Motor neuron (in vitro differentiated cells): Measurements from ENCODE around the gene CCSAP. TPM values are rescaled to one million over a fixed set of nuclear protein-coding genes. Genes with fewer than 3 reads are reported as not detected.

Source experiments
- ATAC-seq, 8 experiments: fragments of 200-7000 bp; cut with Tn5 transposase; replicated peaks in 6 of 8; 2 replicates each; pipeline ENCODE4 v1.8.0; 2021; ENCODE audit warnings: mild to moderate bottlenecking in 8 of 8, moderate library complexity in 8 of 8
- H3K27ac ChIP-seq, 2 donors: fragments of 250-450 bp; sonication (Bioruptor Pico); 2 replicates each; pipeline ENCODE4 v1.9.0; 2021; ENCODE audit warnings: antibody characterized with exemption in 2 of 2, mild to moderate bottlenecking in 2 of 2, moderate library complexity in 1 of 2
- H3K4me1 ChIP-seq, 2 donors: fragments of 250-450 bp; sonication (Bioruptor Pico); replicated peaks in 1 of 2; 2 replicates each; pipeline ENCODE4 v1.6.1; 2021; ENCODE audit warnings: antibody characterized with exemption in 2 of 2, mild to moderate bottlenecking in 2 of 2, moderate library complexity in 1 of 2
- H3K4me3 ChIP-seq, 5 donors: fragments of 250-450 bp; sonication (Bioruptor Pico); 2 replicates each; pipeline ENCODE4 v1.9.0; 2021; ENCODE audit warnings: antibody characterized with exemption in 5 of 5, mild to moderate bottlenecking in 5 of 5, moderate library complexity in 4 of 5
- WGBS, 10 experiments: fragments of 450-650 bp; shearing (Covaris generic); methylation state at CpG; one replicate each; pipeline ENCODE4 v1.0.0; 2022; 5-methylcytosine and 5-hydroxymethylcytosine counted together
- in situ Hi-C, 9 experiments: fragments of 400-800 bp; cut with MboI; loops; one replicate each; pipeline ENCODE4 v1.15.0; 2021; ENCODE audit warnings: low sequenced_read_pairs in 9 of 9, low pct_unique_long_range_greater_than_20kb in 2 of 9; ENCODE audit not compliant: unreplicated experiment in 9 of 9
- total RNA-seq, 8 experiments: library from RNA; unstranded; fragments of 300-600 nt; gene quantifications; 2 replicates each; pipeline versions ENCODE4 v1.2.3 to v1.2.4, GENCODE V29; 2022

The CCSAP gene
- total RNA-seq, 8 experiments from 2014 or later: 1.5 to 29.5 (median 18.1) TPM

DNA sequence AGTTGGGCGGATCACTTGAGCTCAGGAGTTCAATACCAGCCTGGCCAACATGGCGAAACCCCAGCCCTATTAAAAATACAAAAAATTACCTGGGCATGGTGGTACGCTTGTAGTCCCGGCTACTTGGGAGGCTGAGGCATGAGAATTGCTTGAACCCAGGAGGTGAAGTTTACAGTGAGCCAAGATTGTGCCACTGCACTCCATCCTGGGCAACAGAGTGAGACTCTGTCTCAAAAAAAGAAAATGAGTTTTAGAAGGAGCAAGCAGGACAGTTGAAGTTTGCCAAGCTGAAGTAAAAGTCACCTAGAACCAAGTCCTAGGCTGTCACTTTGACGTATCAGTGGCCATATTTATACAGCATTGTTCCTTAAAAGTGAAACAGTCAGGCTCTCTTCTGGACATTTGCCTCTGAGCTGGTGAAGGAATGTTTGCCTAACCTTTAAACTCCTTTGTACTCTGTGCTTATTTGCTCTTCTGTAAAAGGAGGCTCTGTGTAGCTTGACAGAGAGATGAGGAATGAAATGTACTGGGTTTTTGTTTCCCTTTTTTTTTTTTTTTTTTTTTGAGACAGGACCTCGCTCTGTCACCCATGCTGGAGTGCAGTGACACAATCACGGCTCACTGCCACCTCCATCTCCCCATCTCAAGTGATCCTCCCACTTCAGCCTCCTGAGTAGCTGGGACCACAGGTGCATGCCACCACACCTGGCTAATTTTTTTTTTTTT is 69.2 kb downstream of the CCSAP start:
- H3K27ac ChIP-seq: no peak overlapping the region
- WGBS, 10 experiments: 63 to 100% (median 100%) methylated on average over 1 to 7 of the region's 7 CpGs; no CpG with 5 or more reads in 1 of the 10 experiments
- peaks cover 17 to 20% of the 10 kb centered on the region in 2 donors for H3K4me1 ChIP-seq
- in situ Hi-C loops: loop anchor here in 8 of 9 experiments (25.0 kb wide), 4 partner anchors 189 to 1039 kb away; partner anchors contain the start of gene NUP133 (in 3 of the 8)
- no peak overlapping the region for H3K4me3 ChIP-seq
- peak in 1 of 8 experiments; percentile 35 for ATAC-seq

DNA sequence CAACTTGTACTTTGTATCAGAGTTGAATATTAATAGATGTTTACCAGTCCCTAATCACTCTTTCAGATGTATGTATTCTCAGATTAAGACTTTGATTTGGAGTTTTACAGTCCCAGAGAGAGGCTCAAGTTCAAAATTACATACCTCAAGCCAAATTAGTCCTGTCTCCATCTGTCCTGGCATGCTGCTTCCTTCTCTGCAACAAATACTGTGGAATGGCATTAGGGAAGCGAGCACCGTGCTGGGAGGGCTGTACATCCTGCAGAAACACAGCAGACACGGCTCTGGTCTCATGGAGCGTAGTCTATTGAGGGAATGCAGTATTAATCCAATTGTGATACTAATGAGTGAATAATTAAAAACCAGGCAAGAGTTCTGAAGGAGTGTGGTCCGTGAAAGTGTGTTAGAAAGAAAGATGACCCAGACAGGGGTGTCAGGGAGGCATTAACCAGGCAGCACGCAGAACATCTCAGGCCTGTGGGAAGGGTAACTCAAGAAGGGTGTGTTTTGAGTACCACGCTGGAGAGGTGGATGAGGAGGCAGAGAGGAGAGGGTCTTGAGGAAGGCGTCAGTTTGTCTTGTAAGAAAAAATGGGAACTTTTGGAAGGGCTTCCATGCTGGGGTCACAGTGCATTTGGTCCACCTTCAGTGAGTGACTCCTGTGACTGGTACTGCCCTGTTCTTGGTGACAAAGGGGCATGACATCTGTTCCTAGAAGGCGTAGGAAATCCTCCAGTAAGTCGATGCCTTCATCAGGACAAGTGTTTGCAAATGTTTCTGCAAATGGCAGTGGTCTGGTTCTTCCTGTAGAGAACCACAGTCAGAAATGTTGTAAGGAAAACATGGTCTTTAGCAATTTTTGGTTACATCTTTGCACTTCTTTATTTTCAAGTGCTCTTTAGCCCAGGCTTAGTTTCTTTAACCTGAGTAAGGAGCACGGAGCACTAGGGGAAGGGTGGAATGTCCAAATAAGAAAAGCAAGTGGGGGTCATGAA is 70.4 kb downstream of the CCSAP start:
- 32 to 100% (median 50%) methylated on average over 1 to 11 of the region's 11 CpGs for WGBS, 10 experiments

DNA sequence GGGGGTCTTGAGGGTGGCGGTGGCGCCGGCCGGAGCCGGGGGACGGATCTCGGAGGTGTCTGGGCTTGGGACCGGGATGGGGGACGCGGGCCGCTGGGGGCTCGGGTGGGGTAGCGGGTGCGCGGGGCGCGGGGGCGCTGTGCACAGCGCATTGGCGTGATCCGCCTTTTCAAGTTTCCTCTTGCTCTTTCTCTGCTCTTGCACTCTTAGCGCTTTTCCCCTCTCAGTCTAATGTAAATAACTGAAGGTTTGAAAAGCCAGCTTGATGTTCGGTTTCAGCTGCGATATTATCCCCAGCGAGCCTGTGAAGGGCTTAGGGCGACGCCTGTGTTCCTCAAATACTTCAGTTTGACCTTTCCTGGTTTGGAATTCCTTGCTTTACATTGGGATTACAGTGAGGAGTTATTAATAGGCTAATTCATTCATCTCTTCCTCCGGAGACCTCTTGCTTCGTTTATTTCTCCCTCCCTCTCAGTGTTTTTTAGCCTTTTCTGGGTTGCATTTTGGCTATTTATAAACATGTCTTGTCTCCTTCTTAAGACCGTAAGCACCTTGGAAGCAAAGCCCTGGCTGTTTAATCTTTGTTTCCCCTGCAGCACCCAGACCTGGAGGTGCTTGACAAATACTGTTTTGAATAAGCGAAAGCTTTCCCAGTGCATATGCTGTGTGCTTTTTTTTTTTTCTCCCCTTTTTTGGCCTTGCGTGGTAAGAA is 71.2 kb downstream of the CCSAP start:
- ATAC-seq: peak; percentile 60 to 78 (median 73)
- 0 to 25% (median 4%) methylated on average over 2 to 9 of the region's 32 CpGs for WGBS, 10 experiments
- Histone ChIP-seq H3K4me3 (peak overlapping the region; percentile 65 to 81 (median 75)), H3K27ac (peak overlapping the region; percentile 44 to 74), H3K4me1 (peaks cover 17 to 20% of the 10 kb centered on the region in 2 donors)
- in situ Hi-C loops: loop anchor here in 8 of 9 experiments (25.0 kb wide), 4 partner anchors 191 to 1041 kb away; partner anchors contain the start of gene NUP133 (in 3 of the 8)

More for the DNA sequence above, 70.4 kb downstream of the CCSAP start:
- no peak for ATAC-seq
- peak overlapping the region; percentile 65 to 81 (median 75) for H3K4me3 ChIP-seq
- H3K4me1 ChIP-seq: peaks cover 17 to 20% of the 10 kb centered on the region in 2 donors
- H3K27ac ChIP-seq: no peak overlapping the region
- in situ Hi-C loops: loop anchor here in 8 of 9 experiments (25.0 kb wide), 4 partner anchors 190 to 1040 kb away; partner anchors contain the start of gene NUP133 (in 3 of the 8)

Other genes with a start within 250 kb of the CCSAP start
- gene RAB4A, start 71.9 kb downstream of the CCSAP start, total RNA-seq: 10 to 100 TPM; 12.9 to 51.6 (median 35.3) TPM
- under 1 TPM in 6 of 8 experiments, not detected in 2; 0.11 to 0.81 (median 0.44) TPM for gene ACTA1, start 91.0 kb upstream of the CCSAP start, total RNA-seq
- gene NUP133, start 165.3 kb upstream of the CCSAP start, total RNA-seq: 10 to 100 TPM; 19.2 to 53.7 (median 35.8) TPM
- gene ABCB10, start 215.7 kb upstream of the CCSAP start, total RNA-seq: 10 to 100 TPM in 6 of 8 experiments, 1 to 10 TPM in 2; 7.1 to 15.1 (median 11.1) TPM